Left forelimb (tissue), 1 donor: Measurements from ENCODE around the gene ARIH2.
A peak's percentile ranks its signal among the peaks of the same experiment; 100 is the strongest.
"Not testable (repeated sequence)": the region's sequence is repeated elsewhere in the genome, so short reads cannot be mapped to it uniquely, and the experiment has no call there.

Experiments
- DNase-seq: peaks from one replicate; pipeline ENCODE4 v3.0.0-alpha.2; 2018; ENCODE audit warnings: low spot score

Gene ARIH2

GRCh38 chr3:49004352-49005302 is 86.0 kb downstream of the ARIH2 start:
- DNase-seq = no peak

GRCh38 chr3:49005303-49005680 is 86.7 kb downstream of the ARIH2 start:
- DNase-seq = no peak

GRCh38 chr3:49005998-49006397 is 87.4 kb downstream of the ARIH2 start:
- DNase-seq = no peak

GRCh38 chr3:49006408-49007067 is 87.9 kb downstream of the ARIH2 start:
- peak; percentile 79 for DNase-seq

GRCh38 chr3:49007068-49007770 is 88.6 kb downstream of the ARIH2 start, which contains the start of gene WDR6:
TSS of gene WDR6 (plus strand) at chr3:49007391. CDS start at chr3:49007432, 41 bp downstream.
- DNase-seq = peak; percentile 94

GRCh38 chr3:49007771-49008528 is 89.3 kb downstream of the ARIH2 start:
- DNase-seq = peak; percentile 91

GRCh38 chr3:49008627-49009026 is 90.0 kb downstream of the ARIH2 start:
- DNase-seq = not testable (repeated sequence)

- no peak for DNase-seq
Observed at GRCh38 chr3:49009396-49009795, 90.8 kb downstream of the ARIH2 start.

GRCh38 chr3:49012441-49013017 is 93.9 kb downstream of the ARIH2 start:
- DNase-seq = no peak

- no peak for DNase-seq
Observed at GRCh38 chr3:49013113-49013737, 94.6 kb downstream of the ARIH2 start.

- DNase-seq = no peak
Observed at GRCh38 chr3:49013738-49014660, 95.4 kb downstream of the ARIH2 start.

GRCh38 chr3:49015072-49015471 is 96.4 kb downstream of the ARIH2 start:
- DNase-seq = no peak

GRCh38 chr3:49015765-49016164 is 97.1 kb downstream of the ARIH2 start:
- no peak for DNase-seq

GRCh38 chr3:49016414-49017228 is 98.0 kb downstream of the ARIH2 start:
- DNase-seq = no peak

GRCh38 chr3:49017229-49017970 is 98.8 kb downstream of the ARIH2 start:
- DNase-seq = no peak

GRCh38 chr3:49017971-49018706 is 99.5 kb downstream of the ARIH2 start, which contains the start of gene DALRD3:
TSS of gene DALRD3 (minus strand) at chr3:49018580. CDS start at chr3:49018564, 16 bp downstream.
- DNase-seq = peak; percentile 83

GRCh38 chr3:49018707-49019006 is 100.0 kb downstream of the ARIH2 start:
- DNase-seq = no peak

GRCh38 chr3:49019941-49020329 is 101.3 kb downstream of the ARIH2 start:
- no peak for DNase-seq
